Activated CD4-positive, CD25-positive, alpha-beta regulatory T cell treated with anti-CD3 and anti-CD28 coated beads, Interleukin-2, amount 50 U/mL, for 16 hours (primary cell): ENCODE data around the gene CDS1.
"Not testable (repeated sequence)": the region's sequence is repeated elsewhere in the genome, so short reads cannot be mapped to it uniquely, and the experiment has no call there.

Source experiments
- DNase-seq: peaks from one replicate; pipeline ENCODE4 v3.0.0-alpha.2; 2020; ENCODE audit warnings: low read depth, low spot score

CDS1 gene

DNA sequence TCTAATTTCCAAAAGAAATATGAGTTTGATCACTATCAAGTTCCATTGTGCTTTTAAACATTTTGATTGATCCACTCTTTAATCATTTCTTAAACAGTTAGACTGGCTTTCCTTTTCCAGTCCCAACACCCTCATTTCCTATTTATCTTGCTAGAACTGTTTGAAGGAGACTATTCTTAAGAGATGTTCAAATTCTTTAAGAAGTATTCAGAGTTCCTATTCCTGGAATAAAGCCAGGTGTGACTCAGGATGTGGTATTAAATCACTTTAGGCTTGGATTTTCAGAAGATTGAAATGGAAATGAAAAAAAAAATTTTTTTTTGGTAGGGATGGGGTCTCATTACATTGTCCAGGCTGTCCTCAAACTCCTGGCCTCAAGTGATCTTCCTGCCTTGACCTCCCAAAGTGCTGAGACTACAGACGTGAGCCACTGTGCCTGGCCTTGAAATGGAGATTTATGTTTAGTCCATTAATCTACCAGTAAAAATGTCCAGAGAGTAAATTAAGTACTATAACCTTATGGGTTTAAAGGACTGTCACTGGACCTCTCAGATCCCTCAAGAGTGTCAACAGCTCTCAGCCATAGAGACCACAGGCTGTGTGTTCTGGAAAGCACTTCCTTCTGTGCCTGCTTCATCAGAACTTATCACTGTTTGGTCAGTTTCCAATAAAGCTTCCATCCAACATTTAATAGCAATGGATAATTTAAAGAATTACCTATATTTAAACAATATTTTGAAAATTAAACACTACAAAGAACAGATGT is 90.7 kb downstream of the CDS1 start:
- no peak for DNase-seq

DNA sequence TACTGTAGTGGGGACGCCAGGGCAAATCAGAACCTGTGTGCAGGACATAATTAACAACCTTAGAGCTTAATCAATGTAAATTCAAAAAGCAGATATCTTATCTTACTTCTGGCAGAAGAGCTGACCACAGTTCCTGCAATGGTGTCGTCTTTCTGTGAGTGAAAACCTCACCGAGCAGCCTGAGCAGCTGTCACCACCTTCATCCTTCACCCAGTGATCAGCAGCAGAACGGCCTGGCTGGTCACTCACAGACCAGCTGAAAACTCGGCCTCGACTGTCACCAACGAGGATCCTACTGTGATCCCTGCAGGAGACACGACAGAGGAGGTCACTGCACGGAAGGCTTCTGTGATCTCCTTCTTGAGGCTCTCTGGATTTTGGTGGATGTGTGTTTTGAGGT is 94.2 kb downstream of the CDS1 start:
- no peak for DNase-seq

DNA sequence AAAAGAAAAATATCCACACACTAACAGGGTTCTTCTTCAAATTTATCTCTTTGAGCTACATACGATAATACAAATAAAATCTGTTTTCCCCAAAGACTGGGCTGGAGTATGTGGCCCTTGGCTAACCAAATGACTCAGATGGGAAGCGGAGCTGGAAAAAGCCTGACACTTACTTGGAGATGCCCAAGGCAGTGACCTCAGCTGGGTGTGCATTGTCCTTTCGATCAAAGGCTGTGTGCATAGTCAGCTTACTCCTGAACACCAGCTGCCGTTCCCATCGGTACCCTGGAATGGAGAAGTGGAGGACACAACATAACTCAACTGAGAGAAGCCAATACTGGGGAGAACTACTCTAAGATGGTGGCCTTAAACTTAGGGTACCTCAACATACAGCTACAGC is 95.1 kb downstream of the CDS1 start:
- DNase-seq, result no peak

DNA sequence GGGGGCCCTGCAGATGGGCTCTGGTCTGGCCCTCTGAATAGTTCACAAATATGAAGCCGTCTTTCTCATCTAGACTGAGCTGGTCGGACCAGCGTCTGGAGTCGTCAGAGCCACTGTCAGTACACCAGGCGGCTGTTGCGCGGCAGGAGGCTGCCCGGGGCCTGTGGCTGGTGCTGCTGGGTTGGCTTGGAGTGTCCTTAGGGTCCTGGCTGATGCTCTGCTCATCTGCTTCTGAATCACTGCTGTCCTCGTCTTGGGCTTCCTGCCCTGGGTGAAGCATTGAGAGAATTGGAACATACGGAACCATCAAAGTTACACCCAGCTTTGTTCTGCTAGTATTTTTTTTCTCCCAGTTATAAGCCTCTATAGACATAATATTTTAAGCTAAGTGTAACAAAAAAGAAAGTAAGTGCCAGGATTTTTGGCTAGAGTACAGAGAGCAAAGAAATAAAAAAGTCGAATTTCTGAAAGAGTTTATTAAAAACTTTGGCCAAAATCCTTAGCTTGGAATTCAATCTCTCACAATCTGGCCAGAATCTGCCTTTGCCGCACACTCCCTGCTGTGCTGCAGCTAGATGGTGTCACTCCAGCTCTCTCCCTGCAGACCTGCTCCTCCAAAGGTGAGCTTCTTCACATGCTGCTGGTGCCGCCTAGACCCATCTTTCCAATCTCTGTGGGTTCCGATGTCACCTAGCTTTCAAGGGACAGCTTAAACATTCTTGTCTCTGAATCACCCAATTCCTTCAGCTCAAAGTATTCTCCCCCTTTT is 96.2 kb downstream of the CDS1 start:
- no peak for DNase-seq

DNA sequence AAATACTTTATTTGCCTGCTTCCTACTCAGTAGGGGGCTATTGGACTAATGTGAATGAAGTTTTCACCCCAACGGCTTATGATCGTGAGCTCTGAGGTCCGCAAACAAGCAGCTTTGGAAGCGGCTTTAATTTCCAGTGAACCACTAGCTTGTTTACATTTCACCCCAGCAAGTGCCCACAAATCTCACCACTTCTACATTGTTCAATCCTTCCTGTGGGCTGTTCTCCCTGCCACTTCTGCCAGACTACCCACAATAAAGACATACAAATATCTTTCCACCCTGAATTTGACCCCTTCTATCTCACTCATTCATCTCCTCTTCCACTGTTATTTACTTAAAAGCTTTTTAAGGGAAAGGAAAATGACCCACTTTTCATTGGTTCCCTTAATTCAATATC is 98.0 kb downstream of the CDS1 start:
- no peak for DNase-seq

DNA sequence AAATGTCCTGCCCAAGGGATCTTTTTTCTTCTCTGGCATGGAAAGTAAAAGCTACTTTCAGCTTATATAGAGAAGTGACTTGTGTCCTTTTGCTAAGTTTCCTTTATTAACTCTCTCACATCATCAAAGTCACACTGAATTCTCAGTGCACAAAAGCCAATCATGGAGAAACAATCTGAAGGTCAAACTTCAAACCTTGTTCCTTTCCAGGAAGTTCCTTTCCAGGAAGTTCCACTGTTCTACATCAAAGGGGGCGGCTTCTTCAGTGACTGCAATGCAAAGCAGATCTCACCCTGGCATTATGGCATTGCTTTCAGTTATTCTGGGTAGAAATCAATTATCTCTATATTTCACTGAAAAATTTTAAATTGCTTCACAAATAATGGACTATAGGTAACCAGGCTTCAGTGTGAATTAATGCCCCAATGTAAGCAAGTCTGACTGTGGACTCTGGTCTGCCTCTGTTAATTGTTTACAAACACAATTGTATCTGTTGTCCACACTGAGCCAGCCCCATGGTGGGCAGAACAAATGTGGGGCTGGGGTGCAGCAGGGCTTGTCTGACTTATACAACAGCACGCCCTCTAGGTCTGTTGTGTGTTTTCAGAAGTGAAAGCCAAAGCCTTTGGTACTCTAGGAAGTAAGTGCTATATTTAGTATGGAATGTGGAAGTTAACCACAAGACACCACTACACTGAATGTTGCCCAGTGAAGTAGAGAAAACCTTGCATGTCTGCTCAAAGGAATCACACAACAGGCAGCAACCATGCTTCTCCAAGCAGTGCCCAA is 98.8 kb downstream of the CDS1 start:
- no peak for DNase-seq

DNA sequence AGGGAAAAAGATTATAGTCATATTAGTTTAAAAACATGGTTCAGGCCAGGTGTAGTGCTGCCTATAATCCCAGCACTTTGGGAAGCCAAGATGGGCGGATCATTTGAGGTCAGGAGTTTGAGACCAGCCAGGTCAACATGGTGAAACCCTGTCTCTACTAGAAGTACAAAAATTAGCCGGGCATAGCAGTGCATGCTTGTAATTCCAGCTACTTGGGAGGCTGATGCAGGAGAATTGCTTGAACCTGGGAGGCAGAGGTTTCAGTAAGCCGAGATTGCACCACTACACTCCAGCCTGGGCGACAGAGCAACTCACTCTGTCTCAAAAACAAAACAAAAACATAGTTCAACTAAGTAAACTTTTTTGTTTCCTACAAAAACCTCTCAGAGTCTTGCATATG is 99.7 kb downstream of the CDS1 start:
- DNase-seq, result not testable (repeated sequence)

DNA sequence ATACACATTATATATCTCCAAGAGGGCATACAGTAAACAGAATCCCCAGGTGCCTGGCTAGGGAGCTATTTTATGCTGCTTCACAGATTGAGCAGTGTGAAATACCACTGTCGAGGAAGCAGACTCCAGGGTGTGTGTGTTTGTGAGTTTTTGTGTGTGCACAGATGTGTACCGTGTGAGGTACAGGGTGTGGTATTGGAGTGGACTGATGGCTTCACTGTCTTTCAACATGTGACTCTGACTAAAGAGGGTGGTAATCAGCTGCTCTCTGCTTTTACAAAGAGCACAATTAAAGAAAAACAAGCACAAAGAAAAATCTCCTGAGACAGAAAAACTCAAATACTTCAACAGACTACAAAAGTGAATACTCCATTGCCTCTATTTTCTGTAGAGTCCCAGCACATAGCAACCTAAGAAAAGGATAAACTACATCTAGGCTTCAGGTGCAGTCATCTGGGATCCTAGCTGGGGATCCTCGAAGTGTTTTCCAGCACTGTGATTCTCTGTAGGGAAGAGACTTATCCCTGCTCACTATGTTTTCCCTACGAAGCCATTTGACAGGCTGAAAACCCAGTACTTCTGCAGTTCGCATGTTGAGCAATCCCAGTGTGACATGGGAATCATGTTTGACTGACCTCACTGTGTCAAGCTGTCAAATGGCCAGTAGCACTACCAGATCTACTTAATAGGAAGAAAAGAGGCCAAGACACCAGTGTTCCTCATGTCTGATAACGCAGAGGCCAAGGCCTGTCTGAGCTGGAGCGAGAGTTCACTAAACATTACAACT is 100.3 kb downstream of the CDS1 start:
- no peak for DNase-seq

DNA sequence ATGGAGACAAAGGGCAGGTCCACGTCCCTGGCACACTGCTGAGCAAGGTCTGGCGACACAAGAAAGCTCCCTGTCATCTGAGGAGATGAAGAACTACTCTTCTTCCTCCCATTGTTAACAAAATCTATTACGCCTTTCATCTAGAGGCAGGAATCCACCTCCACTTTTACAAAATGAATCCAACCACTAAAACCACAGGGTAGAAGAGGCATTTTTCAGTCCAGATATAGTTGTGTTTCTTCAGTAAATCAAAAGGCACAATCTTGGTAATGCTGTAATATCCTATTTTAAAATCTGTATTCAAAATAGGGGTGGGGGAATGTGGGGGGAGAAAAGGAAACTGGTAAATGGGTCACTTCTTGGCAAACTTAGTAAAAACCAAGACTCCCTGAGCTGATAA is 101.4 kb downstream of the CDS1 start:
- DNase-seq, result no peak

DNA sequence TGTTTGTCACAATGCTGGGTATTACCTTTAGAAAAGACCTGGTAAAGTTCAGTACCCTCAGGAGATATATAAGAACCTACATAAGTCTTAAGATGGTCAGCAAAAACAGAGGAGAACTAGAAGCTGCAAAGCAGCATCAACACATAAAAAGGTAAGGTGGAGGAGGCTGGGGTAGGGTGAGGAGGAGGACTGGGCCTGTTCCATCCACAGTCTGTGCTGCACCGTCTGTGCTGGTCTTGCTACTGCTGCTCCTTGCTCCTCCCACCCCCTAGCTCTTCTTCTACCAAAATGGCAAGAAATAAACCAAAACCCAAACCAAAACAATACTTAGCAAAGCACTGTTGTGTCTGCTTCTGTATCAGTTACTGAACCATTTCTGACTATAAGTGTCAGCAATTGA is 102.2 kb downstream of the CDS1 start:
- no peak for DNase-seq

DNA sequence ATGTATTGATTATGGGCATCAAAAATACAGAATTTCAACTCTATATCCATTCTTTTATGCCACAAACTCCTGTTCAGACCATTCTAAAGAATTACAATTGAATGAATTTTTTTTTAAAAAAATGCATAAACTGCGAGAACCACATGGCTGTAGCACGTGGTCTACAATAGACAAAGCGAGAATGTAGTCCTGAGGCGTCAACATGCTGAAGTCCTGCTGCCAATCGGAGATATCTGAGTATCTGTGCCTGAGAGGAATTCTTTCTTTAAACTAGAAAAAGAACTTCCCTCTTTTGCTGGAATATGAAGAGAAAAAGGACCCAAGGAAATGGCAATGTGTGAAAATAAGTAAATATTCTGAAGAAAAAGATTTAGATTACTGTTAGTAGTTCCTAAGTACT is 105.7 kb downstream of the CDS1 start:
- DNase-seq, result no peak

DNA sequence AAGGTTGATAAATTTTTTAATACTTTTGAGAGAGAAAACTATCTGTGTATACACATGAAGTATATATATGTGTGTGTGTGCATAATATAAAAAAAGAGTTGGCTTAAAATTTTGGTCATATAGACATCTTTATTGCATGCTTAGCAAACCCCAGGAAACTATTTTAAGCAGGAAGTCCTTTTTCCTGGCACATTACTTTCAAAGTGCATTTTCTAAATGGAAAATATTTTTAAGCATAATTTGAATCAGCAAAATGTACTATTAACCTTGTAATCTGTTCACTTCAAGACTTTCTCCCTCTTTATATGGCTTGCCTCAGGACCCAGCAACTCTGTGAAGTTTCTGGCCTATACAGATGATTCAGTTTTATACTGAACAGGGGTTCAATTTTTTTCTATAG is 106.3 kb downstream of the CDS1 start:
- no peak for DNase-seq

DNA sequence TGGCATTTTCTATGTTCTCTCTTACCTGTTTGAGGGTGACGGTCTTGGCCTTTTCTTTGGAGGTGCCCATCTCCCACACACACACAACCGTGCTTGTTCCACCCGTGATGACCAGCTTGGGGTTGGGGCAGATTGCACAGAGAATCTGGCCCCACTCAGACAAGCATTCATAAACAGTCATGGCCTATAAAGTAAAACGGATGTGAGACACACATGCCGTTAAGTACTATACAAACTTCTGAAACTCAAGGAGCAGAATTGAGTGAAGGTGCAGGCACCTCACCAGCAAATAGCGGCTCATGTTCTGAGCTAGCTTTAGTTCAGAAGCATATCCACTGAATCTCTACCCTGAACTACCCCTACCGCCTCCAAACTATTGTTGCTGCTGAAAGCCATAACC is 107.6 kb downstream of the CDS1 start:
- no peak for DNase-seq

DNA sequence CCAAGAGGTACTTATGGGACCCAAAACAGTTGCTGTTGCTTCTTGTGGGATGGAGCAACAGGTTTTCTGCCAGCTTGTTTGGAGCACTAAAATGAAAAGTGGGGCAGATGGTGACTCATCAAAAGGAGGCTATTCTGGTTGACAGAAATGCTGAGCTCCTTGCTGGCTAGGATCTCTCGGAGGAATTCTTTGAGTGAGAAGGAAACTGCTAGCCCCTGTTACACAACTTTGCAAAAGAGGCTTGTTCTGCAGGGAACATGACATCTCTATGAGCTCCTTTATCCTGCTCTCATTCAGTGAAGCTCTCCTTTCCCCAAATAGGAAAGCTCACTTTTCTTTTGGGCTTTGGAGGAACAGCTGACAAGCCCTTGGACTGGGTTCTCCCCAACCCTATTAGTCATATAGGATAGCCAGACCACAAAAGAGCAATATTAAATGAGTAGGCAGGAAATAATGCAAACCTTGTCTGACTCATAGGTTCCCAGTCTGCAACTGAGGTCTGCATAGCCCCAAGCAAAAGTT is 108.3 kb downstream of the CDS1 start:
- DNase-seq, result no peak

DNA sequence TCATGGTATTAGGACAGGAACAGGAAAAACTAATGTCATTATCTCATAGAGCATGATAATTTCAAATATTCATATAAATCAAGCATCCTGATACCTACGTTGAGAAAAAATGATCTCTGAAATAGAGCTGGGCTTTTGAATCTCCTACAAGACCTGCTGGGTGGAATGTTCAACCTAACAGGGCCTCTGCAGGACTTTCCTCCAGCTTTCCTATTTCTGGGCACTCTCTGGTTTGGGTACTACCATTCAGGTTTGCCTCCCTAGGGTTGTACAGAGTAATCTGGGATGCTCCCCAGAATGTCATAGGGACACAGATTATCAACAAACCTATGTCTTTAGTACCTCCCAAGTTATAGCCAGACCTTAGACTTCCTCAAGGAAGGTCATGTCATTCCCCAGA is 108.9 kb downstream of the CDS1 start:
- no peak for DNase-seq

DNA sequence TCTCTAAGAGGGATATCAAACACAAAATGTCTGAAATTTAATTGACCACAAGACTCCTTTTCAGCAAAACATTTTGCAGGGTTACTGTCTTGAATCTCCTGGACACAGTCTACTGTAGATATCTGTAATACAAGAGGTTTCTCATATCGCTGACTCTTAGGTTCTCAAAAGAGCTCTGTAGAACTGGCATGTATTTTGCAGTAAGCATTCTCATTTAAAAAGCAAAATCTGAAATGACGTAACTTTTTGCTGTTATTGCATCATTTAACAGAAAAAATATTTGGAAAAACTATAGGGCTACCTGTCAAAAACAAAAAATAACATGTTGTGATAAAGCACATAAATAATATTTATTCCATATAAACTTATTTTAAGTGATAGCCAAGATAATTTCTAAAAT is 114.2 kb downstream of the CDS1 start:
- DNase-seq, result no peak

DNA sequence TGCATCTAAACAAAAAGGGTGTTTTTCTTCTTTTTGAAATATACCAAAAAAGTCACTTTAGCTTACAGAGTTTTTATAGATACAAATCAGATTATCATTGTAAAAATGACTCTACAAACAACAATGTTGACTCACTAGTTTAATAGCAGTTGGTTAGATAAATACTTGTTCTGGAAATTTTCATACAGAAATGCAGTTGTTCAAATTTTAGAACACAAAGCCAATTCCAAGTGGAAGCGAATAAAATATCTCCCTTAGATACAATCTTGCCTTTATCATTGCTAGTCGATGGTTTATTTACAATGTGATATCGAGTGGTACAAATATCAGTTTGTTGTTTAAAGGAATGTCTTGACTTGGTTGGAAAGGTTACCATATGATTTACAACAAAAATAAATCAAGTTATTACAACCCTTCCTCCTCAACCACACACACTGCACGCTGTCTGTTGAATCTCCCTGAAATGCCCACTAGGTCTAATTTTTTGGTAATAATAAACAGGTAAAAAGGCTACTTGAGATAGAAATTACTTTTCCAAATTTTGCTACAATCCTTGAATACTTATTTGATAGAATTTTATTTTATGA is 114.8 kb downstream of the CDS1 start:
- DNase-seq, result no peak

DNA sequence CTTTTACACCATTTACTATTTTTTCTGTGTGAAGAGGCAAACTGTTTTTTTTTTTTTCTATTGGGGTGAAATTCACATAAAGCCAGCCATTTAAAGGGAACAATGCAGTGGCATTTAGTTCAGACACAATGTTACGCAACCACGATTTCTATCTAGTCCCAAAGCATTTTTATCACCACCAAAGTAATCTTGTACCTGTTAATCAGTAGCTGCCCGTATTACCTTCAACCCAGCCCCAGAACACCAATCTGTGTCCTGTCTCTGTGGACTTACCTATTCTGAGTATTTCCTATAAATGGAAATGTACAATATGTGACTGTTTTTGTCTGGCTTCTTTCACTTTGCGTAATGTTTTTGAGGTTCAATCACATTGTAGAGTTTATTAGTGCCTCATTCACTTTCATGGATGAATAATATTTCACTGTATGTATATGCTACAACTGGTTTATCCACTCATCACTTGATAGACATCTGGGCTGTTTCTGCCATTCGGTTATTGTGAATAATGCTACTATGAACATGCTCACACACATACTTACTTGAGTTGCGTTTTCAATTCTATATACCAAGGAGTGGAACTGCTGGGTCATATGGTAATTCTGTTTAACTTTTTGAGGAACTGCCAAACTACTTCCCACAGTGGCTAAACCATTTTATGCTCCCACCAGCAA is 116.2 kb downstream of the CDS1 start:
- DNase-seq, result no peak
